GM12801 (cell line): Measurements from ENCODE around the gene DDX10.

Source experiments
- CTCF ChIP-seq: IDR thresholded peaks from one replicate; pipeline ENCODE4 v1.5.1; 2011; ENCODE audit warnings: control low read depth; ENCODE audit not compliant: insufficient read length; ENCODE audit errors: extremely low read depth

DDX10 gene

GRCh38 chr11:108854346-108854745, 189.5 kb downstream of the DDX10 start:
- no peak for TF ChIP-seq CTCF

- TF ChIP-seq CTCF = no peak
Measured at GRCh38 chr11:108857382-108857781, 192.5 kb downstream of the DDX10 start.

DNA sequence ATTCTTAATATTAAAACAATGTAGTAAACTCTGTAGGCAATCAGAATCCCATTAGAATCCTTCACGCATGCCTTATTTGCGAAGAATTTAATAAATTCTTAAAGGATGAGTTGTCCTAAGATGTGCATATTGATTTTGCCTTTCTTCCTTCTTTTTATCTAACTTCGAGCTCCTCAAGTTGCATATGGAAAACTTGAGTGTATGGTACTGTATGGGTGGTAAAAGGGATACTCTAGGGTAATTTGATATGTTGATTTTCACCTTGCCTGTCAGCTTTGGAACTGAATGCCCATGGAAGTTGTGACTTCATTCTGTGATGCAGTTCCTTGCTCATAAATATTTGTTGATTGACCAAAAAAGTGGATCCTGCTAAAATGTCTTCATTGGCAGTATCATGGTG, 193.8 kb downstream of the DDX10 start:
- no peak for TF ChIP-seq CTCF

- TF ChIP-seq CTCF = no peak
Measured at GRCh38 chr11:108859510-108859909, 194.6 kb downstream of the DDX10 start.

DNA sequence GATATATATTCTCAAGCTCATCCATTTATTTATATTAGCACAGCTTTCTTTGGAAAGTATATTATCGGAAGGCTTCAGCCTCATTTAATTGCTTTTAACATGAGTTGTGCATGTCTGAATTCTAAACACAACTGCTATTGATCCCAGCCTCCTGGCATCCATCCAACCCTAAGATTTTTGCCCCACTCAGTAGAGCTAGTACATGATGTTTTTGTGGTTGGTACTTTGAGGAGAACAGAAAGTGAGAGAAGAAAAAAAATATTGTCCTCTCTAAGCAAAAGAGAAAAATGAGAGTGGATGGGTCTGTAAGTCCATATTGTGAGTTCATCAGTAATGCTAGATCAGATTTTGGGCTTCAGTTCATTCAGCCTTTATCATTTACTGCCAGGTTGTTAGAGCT, 198.7 kb downstream of the DDX10 start:
- no peak for TF ChIP-seq CTCF

- no peak for TF ChIP-seq CTCF
Measured at GRCh38 chr11:108865406-108865805, 200.5 kb downstream of the DDX10 start.

DNA sequence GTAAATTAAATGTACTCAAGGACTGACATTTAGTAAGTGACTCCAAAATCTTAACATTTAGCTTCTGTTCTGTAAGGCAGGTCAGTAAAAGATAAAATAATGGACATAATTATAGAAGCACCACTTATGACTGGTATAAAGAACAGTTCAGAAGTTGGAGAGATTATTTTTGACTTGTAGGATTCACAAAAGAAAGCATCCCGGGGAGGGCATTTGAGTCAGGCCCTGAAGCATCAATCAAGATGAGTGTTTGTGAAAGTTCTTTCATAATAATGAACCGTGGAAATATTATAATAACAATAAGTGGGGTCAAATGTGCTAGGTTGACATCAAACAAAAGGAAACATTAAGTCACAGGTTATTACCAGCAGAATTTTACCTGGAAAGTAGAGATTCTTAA, 201.9 kb downstream of the DDX10 start:
- no peak for TF ChIP-seq CTCF
